H1 (cell line): Measurements from ENCODE around the gene SEH1L.

ENCODE experiments used
- ATF3 ChIP-seq: IDR thresholded peaks from 2 replicates; pipeline ENCODE4 v1.6.1; 2011; ENCODE audit warnings: low read depth, mild to moderate bottlenecking, low read length; ENCODE audit not compliant: insufficient read depth
- BRCA1 ChIP-seq: IDR thresholded peaks from 2 replicates; pipeline ENCODE4 v1.6.1; 2012; ENCODE audit warnings: low read depth, low read length, improper control_type of control experiment
- CEBPB ChIP-seq: IDR thresholded peaks from 2 replicates; pipeline ENCODE4 v1.6.1; 2012; ENCODE audit warnings: low read depth, low read length
- CTCF ChIP-seq, 3 experiments: IDR thresholded peaks; 1 replicate in 2 of 3; 2 replicates in 1 of 3; pipeline versions ENCODE4 v1.5.1 to v1.6.1; 2011; ENCODE audit warnings: low read length in 3 of 3, mild to moderate bottlenecking in 3 of 3, inconsistent platforms in 2 of 3, low read depth in 1 of 3, moderate library complexity in 1 of 3; ENCODE audit not compliant: insufficient read depth in 1 of 3; ENCODE audit errors: control extremely low read depth in 1 of 3
- EGR1 ChIP-seq: IDR thresholded peaks from 2 replicates; pipeline ENCODE4 v1.6.1; 2011; ENCODE audit warnings: low read depth, low read length, borderline replicate concordance
- EP300 ChIP-seq, 2 experiments: IDR thresholded peaks; 1 replicate in 1 of 2; 2 replicates in 1 of 2; pipeline ENCODE4 v1.6.1; 2011 to 2012; ENCODE audit warnings: low read depth in 2 of 2, low read length in 2 of 2, mild to moderate bottlenecking in 2 of 2, borderline replicate concordance in 1 of 2, inconsistent platforms in 1 of 2, moderate library complexity in 1 of 2
- EZH2 ChIP-seq: fragments of 200-600 bp; sonication (generic); IDR thresholded peaks from 2 replicates; pipeline ENCODE4 v1.7.1; 2012; ENCODE audit warnings: low read depth, mild to moderate bottlenecking, moderate library complexity, low read length, inconsistent platforms; ENCODE audit not compliant: severe bottlenecking
- POLR2A ChIP-seq, 2 experiments: IDR thresholded peaks; 1 replicate in 1 of 2; 2 replicates in 1 of 2; pipeline ENCODE4 v1.6.1; 2011; ENCODE audit warnings: low read depth in 2 of 2, low read length in 2 of 2, mild to moderate bottlenecking in 2 of 2; ENCODE audit errors: control extremely low read depth in 1 of 2
- POLR2AphosphoS5 ChIP-seq: IDR thresholded peaks from 2 replicates; pipeline ENCODE4 v1.6.1; 2011; ENCODE audit warnings: low read depth, low read length
- POU5F1 ChIP-seq: IDR thresholded peaks from 2 replicates; pipeline ENCODE4 v1.6.1; 2011; ENCODE audit warnings: low read depth, mild to moderate bottlenecking, low read length, moderate library complexity
- RAD21 ChIP-seq, 2 experiments: IDR thresholded peaks in 1 of 2; conservative IDR thresholded peaks in 1 of 2; 2 replicates each; pipeline ENCODE4 v1.6.1; 2011; ENCODE audit warnings: low read depth in 2 of 2, low read length in 2 of 2, improper control_type of control experiment in 1 of 2, inconsistent platforms in 1 of 2, mild to moderate bottlenecking in 1 of 2, moderate library complexity in 1 of 2
- RNF2 ChIP-seq: fragments of 200-900, 300-1000 bp; sonication (generic); IDR thresholded peaks from 2 replicates; pipeline ENCODE4 v1.7.1; 2016; ENCODE audit warnings: borderline replicate concordance, low read depth, mild to moderate bottlenecking, antibody characterized with exemption, low read length; ENCODE audit not compliant: poor library complexity, severe bottlenecking; ENCODE audit errors: missing control alignments
- SP1 ChIP-seq: IDR thresholded peaks from 2 replicates; pipeline ENCODE4 v1.6.1; 2011; ENCODE audit warnings: low read depth, low read length
- TAF1 ChIP-seq: IDR thresholded peaks from 2 replicates; pipeline ENCODE4 v1.6.1; 2011; ENCODE audit warnings: mild to moderate bottlenecking, low read depth, low read length

GRCh38 chr18:13004396-13004795 lies 56.6 kb downstream of the SEH1L start:
- TF ChIP-seq CTCF (IDR thresholded peaks at IDR 0.05; ENCODE audit: control extremely low read depth in 1 of 3, insufficient read depth in 1 of 3, low read depth in 1 of 3, low read length in 3 of 3) (no peak), RAD21 (IDR thresholded peaks at IDR 0.05 in 1 of 2, conservative IDR thresholded peaks at IDR 0.05 in 1 of 2; ENCODE audit: low read depth in 2 of 2, low read length in 2 of 2) (no peak), RNF2 (no peak), POLR2AphosphoS5 (no peak), ATF3 (no peak), EZH2 (no peak), SP1 (no peak), CEBPB (no peak), EP300 (IDR thresholded peaks at IDR 0.05; ENCODE audit: borderline replicate concordance in 1 of 2, low read depth in 2 of 2, low read length in 2 of 2) (no peak), POU5F1 (no peak), POLR2A (IDR thresholded peaks at IDR 0.05; ENCODE audit: control extremely low read depth in 1 of 2, low read depth in 2 of 2, low read length in 2 of 2) (no peak), BRCA1 (no peak), EGR1 (no peak), TAF1 (no peak)
